ENCODE data around the gene SHFL.

GRCh38 chr19:10104665-10105508 lies 18.8 kb downstream of the SHFL start:
- TF ChIP-seq CTCF (IDR thresholded peaks at IDR 0.05): no peak
- peak in 1 of 2 donors; percentile 24 for TF ChIP-seq POLR2A (IDR thresholded peaks at IDR 0.05)
